ENCODE data around the gene CAPN10.

The CAPN10 gene

GRCh38 chr2:240624011-240624949, 37.7 kb downstream of the CAPN10 start:
- no peak for DNase-seq (ENCODE audit: low spot score)

GRCh38 chr2:240624950-240625621, 38.6 kb downstream of the CAPN10 start, which contains the start of gene GPR35:
Gene GPR35 (plus strand): TSS chr2:240625480. CDS start chr2:240629953, 4,473 bp downstream.
- DNase-seq (ENCODE audit: low spot score) = no peak

GRCh38 chr2:240626531-240627300, 40.2 kb downstream of the CAPN10 start:
- no peak for DNase-seq (ENCODE audit: low spot score)

GRCh38 chr2:240627736-240628506, 41.4 kb downstream of the CAPN10 start:
- no peak for DNase-seq (ENCODE audit: low spot score)

GRCh38 chr2:240628507-240628807, 41.9 kb downstream of the CAPN10 start:
- DNase-seq (ENCODE audit: low spot score) = no peak

- no peak for DNase-seq (ENCODE audit: low spot score)
These were observed 42.5 kb downstream of the CAPN10 start for GRCh38 chr2:240628808-240629618.

GRCh38 chr2:240629619-240629967, 43.1 kb downstream of the CAPN10 start:
- DNase-seq (ENCODE audit: low spot score) = no peak

GRCh38 chr2:240629968-240630770, 43.6 kb downstream of the CAPN10 start:
- no peak for DNase-seq (ENCODE audit: low spot score)

- no peak for DNase-seq (ENCODE audit: low spot score)
These were observed 44.4 kb downstream of the CAPN10 start for GRCh38 chr2:240630771-240631547.

GRCh38 chr2:240631548-240632305, 45.2 kb downstream of the CAPN10 start:
- no peak for DNase-seq (ENCODE audit: low spot score)

- no peak for DNase-seq (ENCODE audit: low spot score)
These were observed 45.8 kb downstream of the CAPN10 start for GRCh38 chr2:240632306-240632721.

- no peak for DNase-seq (ENCODE audit: low spot score)
These were observed 48.8 kb downstream of the CAPN10 start for GRCh38 chr2:240635121-240635997.

GRCh38 chr2:240635998-240636547, 49.5 kb downstream of the CAPN10 start:
- DNase-seq (ENCODE audit: low spot score) = no peak

- DNase-seq (ENCODE audit: low spot score) = no peak
These were observed 50.1 kb downstream of the CAPN10 start for GRCh38 chr2:240636563-240637115.

- no peak for DNase-seq (ENCODE audit: low spot score)
These were observed 50.8 kb downstream of the CAPN10 start for GRCh38 chr2:240637116-240637900.

GRCh38 chr2:240637901-240638345, 51.4 kb downstream of the CAPN10 start:
- DNase-seq (ENCODE audit: low spot score) = no peak

Data from iPS-NIHi11 (cell line).